GM12878 (cell line): ENCODE data around the gene RPL10. TPM values are rescaled to one million over a fixed set of nuclear protein-coding genes. Genes with fewer than 3 reads are reported as not detected.
A peak's percentile ranks its signal among the peaks of the same experiment; 100 is the strongest.

Experiments used
- ATAC-seq: fragments of 200-7000 bp; cut with Tn5 transposase; 3 replicates; pipeline ENCODE4 v1.9.1; 2020; ENCODE audit warnings: mild to moderate bottlenecking, moderate library complexity
- BruUV-seq: library from RNA; stranded (reverse); fragments of 400-500 nt; replicated peaks from 2 replicates; lab custom pipeline; 2021; lab: Mats Ljungman, UMichigan
- CTCF ChIA-PET: fragments of 300-600 bp; sonication (Branson Sonifier 250); formaldehyde crosslinking; extraction: SDS; loops from one replicate; lab custom pipeline; 2021; ENCODE audit warnings: inconsistent platforms; lab: Yijun Ruan, JAX
- POLR2A ChIA-PET: fragments of 350-600 bp; formaldehyde crosslinking; extraction: SDS; loops from one replicate; lab custom pipeline; 2021; ENCODE audit warnings: inconsistent platforms; lab: Charles Lee
- RAD21 ChIA-PET: fragments of 300-600 bp; sonication (Branson Sonifier 250); formaldehyde crosslinking; loops from one replicate; lab custom pipeline; 2023; ENCODE audit warnings: antibody characterized with exemption; ENCODE audit not compliant: unreplicated experiment; lab: Charles Lee
- SMC1A ChIA-PET: fragments of 300-600 bp; sonication (Branson Sonifier 250); formaldehyde crosslinking; loops from one replicate; lab custom pipeline; 2023; ENCODE audit not compliant: unreplicated experiment, uncharacterized antibody; lab: Charles Lee
- DNase-seq: peaks from one replicate; pipeline ENCODE4 v3.0.0-alpha.2; 2011; ENCODE audit warnings: low read depth, low spot score
- FAIRE-seq: peaks from 3 replicates; lab custom pipeline; 2011; peaks lifted over from hg19 to GRCh38; lab: Jason Lieb, UNC
- H2AFZ ChIP-seq: 2 replicates; pipeline ENCODE4 v1.6.0; 2011; ENCODE audit warnings: low read depth, low read length, control low read depth; ENCODE audit not compliant: control insufficient read depth
- H3K27ac ChIP-seq: 2 replicates; pipeline ENCODE4 v1.5.1; 2011; ENCODE audit warnings: control low read depth; ENCODE audit not compliant: control insufficient read depth, insufficient read depth
- H3K27me3 ChIP-seq, 2 experiments: replicated peaks in 1 of 2; 2 replicates each; pipeline versions ENCODE4 v1.6.0 to v1.6.1; 2011; ENCODE audit warnings: low read length in 1 of 2; ENCODE audit not compliant: control insufficient read depth in 2 of 2, insufficient read depth in 2 of 2
- H3K36me3 ChIP-seq, 2 experiments: 2 replicates each; pipeline ENCODE4 v1.5.1; 2011; ENCODE audit warnings: low read length in 1 of 2; ENCODE audit not compliant: control insufficient read depth in 2 of 2, insufficient read depth in 2 of 2
- H3K4me1 ChIP-seq: 2 replicates; pipeline ENCODE4 v1.6.1; 2011; ENCODE audit warnings: mild to moderate bottlenecking, low read length, moderate library complexity, mixed read lengths; ENCODE audit not compliant: control insufficient read depth, insufficient read depth
- H3K4me2 ChIP-seq: 2 replicates; pipeline ENCODE4 v1.6.0; 2011; ENCODE audit warnings: control low read depth; ENCODE audit not compliant: control insufficient read depth, insufficient read depth
- H3K4me3 ChIP-seq: fragments of 200-600 bp; sonication (generic); 2 replicates; pipeline ENCODE4 v1.5.1; 2016
- H3K79me2 ChIP-seq: 2 replicates; pipeline ENCODE4 v1.6.0; 2011; ENCODE audit warnings: low read length; ENCODE audit not compliant: control insufficient read depth, insufficient read depth
- H3K9ac ChIP-seq: 2 replicates; pipeline ENCODE4 v1.8.0; 2011; ENCODE audit warnings: low read length, control low read depth, mixed read lengths; ENCODE audit not compliant: control insufficient read depth, insufficient read depth
- H3K9me3 ChIP-seq: replicated peaks from 3 replicates; pipeline ENCODE4 v1.5.1; 2011; ENCODE audit warnings: mild to moderate bottlenecking, low read length; ENCODE audit not compliant: control insufficient read depth, insufficient read depth
- H4K20me1 ChIP-seq: 2 replicates; pipeline ENCODE4 v1.6.0; 2011; ENCODE audit not compliant: control insufficient read depth, insufficient read depth
- CEBPB ChIP-seq, 2 experiments: fragments of 150-350 bp in 1 of 2; IDR thresholded peaks; 2 replicates each; pipeline ENCODE4 v1.6.1; 2012 to 2014; ENCODE audit warnings: low read depth in 2 of 2, low read length in 2 of 2, borderline replicate concordance in 1 of 2, inconsistent platforms in 1 of 2
- CREB1 ChIP-seq: IDR thresholded peaks from 2 replicates; pipeline ENCODE4 v1.6.1; 2012; ENCODE audit warnings: low read depth, mild to moderate bottlenecking, inconsistent platforms
- MXI1 ChIP-seq: fragments of 150-350 bp; IDR thresholded peaks from 2 replicates; pipeline ENCODE4 v1.6.1; 2011; ENCODE audit warnings: low read depth, mild to moderate bottlenecking, inconsistent platforms, low read length, improper control_type of control experiment
- POLR2A ChIP-seq: IDR thresholded peaks from 2 replicates; pipeline ENCODE4 v1.6.1; 2011; ENCODE audit warnings: low read depth, mild to moderate bottlenecking, low read length
- POLR2AphosphoS5 ChIP-seq: IDR thresholded peaks from 2 replicates; pipeline ENCODE4 v1.6.1; 2011; ENCODE audit warnings: mild to moderate bottlenecking, low read length, inconsistent platforms
- RBBP5 ChIP-seq: fragments of 200-600 bp; sonication (generic); conservative IDR thresholded peaks from 2 replicates; pipeline ENCODE4 v1.6.1; 2016
- TCF3 ChIP-seq: IDR thresholded peaks from 2 replicates; pipeline ENCODE4 v1.6.1; 2012; ENCODE audit warnings: low read depth, mild to moderate bottlenecking, low read length, borderline replicate concordance; ENCODE audit not compliant: insufficient read depth
- YY1 ChIP-seq: IDR thresholded peaks from 2 replicates; pipeline ENCODE4 v1.6.1; 2011; ENCODE audit warnings: low read depth, mild to moderate bottlenecking, low read length
- WGBS: methylation state at CpG from one replicate; pipeline ENCODE4 v1.1.6; 2016; ENCODE audit warnings: low lambda C conversion rate; ENCODE audit not compliant: insufficient replicate concordance, insufficient coverage; ENCODE audit errors: missing lambda C conversion rate; 5-methylcytosine and 5-hydroxymethylcytosine counted together
- in situ Hi-C: fragments of 300-500 bp; cut with MboI; formaldehyde crosslinking; loops from 9 replicates; pipeline ENCODE4 v1.14.3; 2018; ENCODE audit warnings: mixed read lengths
- intact Hi-C: fragments of 100-400 bp; cut with micrococcal nuclease; formaldehyde crosslinking; loops from one replicate; pipeline ENCODE4 v1.14.2; 2022; ENCODE audit not compliant: unreplicated experiment
- polyA plus RNA-seq, 11 experiments: library from polyadenylated mRNA; depleted of rRNA in 4 of 11; unstranded in 6 of 11; stranded (reverse) in 5 of 11; fragments of >200 nt; fragmentation: Nextera tagmentation in 4 of 11; fragmentation: Illumina TruSeq in 1 of 11; extraction: Ambion mirVana in 4 of 11; extraction: Trizol in 1 of 11; gene quantifications; 1 replicate in 1 of 11; 2 replicates in 10 of 11; pipeline versions ENCODE4 v1.2.1 to v1.2.3, GENCODE V29; 2011 to 2016; ENCODE audit warnings: inconsistent platforms in 2 of 11, missing spikeins in 2 of 11, low read depth in 1 of 11
- total RNA-seq, 4 experiments: library from RNA; depleted of rRNA in 3 of 4; stranded (reverse); fragments of >200 nt in 3 of 4; fragmentation: Illumina TruSeq in 1 of 4; extraction: Trizol in 1 of 4; gene quantifications; 2 replicates each; pipeline versions ENCODE4 v1.2.1 to v1.2.3, GENCODE V29; 2013 to 2021
- TF ChIP-seq, protein P1 (sequence below): fragments of 450-650 bp; IDR thresholded peaks from 2 replicates; pipeline ENCODE4 v1.6.1; 2016; ENCODE audit warnings: mild to moderate bottlenecking

RPL10 gene
- total and polyA plus RNA-seq, 10 of the 15 experiments (the other 5 are each of a cell fraction or from before 2014, with no cell fraction given): 1,938 to 7,222 (median 4,494) TPM

DNA sequence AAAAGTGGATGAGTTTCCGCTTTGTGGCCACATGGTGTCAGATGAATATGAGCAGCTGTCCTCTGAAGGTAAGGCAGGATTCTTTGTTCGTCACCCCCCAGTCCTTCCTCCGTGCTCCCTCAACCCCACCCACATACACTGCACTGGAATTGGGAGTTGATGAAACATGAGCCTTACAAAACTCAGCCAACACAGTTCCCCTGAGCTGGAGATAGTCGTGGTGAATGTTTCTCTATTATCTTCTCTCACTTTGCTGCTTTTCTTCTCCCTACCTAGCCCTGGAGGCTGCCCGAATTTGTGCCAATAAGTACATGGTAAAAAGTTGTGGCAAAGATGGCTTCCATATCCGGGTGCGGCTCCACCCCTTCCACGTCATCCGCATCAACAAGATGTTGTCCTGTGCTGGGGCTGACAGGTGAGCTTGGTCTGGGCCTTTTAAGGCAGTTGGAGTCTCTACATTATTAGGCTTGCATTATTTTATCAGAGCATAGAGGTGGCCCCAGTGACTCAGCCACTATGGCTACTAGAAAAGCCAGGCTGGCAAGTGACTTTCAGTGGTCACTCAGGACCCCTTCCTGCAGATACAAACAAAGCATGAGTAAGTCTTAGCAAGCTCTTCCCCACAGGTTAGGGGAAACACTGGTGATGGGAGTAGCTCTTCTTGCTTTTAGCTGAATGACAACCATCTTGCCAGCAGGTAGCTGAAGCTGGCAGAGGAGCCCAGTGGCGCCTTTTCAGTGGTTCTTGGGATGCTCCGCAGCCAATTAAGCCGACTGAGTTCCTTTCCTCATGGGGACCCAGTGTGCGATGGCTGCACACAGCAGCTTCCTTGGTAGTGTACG, 1.6 kb downstream of the RPL10 start:
- H3K4me3 ChIP-seq: peak overlapping the region; percentile 73
- no peak for FAIRE-seq
- ChIA-PET RAD21 (interaction anchor here (1.1 to 1.9 kb wide), 2 partner anchors 13 to 26 kb away, joined by 4 to 5 read pairs; no protein-coding TSS in a partner anchor), SMC1A (interaction anchor here (0.7 to 2.5 kb wide), 2 partner anchors 12 to 127 kb away, joined by 4 to 7 read pairs; no protein-coding TSS in a partner anchor), CTCF (interaction anchor here (1.2 to 3.0 kb wide), 6 partner anchors 11 to 134 kb away, joined by 5 to 23 read pairs (median 10); partner anchors contain the start of genes FLNA and TAFAZZIN)
- peaks cover 10 to 12% of the 10 kb centered on the region in 2 experiments for H3K36me3 ChIP-seq
- peak overlapping the region; percentile 99 for H3K9ac ChIP-seq
- 0 out of 2 replicates have a peak, but pooled peaks have one; percentile 28 for TF ChIP-seq CREB1
- TF ChIP-seq POLR2AphosphoS5: peak; percentile 66
- TF ChIP-seq TCF3: 0 out of 2 replicates have a peak, but pooled peaks have one; percentile 2
- no peak for TF ChIP-seq CEBPB (IDR thresholded peaks at IDR 0.05; ENCODE audit: borderline replicate concordance in 1 of 2, low read depth in 2 of 2, low read length in 2 of 2)
- no peak for TF ChIP-seq RBBP5
- peak; percentile 58; the same call in 1 of the 2 replicates for TF ChIP-seq YY1
- peak; percentile 48 for TF ChIP-seq POLR2A
- TF ChIP-seq, protein P1, sequence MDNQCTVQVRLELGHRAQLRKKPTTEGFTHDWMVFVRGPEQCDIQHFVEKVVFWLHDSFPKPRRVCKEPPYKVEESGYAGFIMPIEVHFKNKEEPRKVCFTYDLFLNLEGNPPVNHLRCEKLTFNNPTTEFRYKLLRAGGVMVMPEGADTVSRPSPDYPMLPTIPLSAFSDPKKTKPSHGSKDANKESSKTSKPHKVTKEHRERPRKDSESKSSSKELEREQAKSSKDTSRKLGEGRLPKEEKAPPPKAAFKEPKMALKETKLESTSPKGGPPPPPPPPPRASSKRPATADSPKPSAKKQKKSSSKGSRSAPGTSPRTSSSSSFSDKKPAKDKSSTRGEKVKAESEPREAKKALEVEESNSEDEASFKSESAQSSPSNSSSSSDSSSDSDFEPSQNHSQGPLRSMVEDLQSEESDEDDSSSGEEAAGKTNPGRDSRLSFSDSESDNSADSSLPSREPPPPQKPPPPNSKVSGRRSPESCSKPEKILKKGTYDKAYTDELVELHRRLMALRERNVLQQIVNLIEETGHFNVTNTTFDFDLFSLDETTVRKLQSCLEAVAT: no peak
- no peak for TF ChIP-seq MXI1
- TF ChIP-seq, all 136 proteins: peak for 5
- in situ Hi-C loops (no loop called here), intact Hi-C loops (loop anchor here (5.0 kb wide), 1 partner anchor 38 kb away; the partner anchor contains the start of gene GDI1)
- Histone ChIP-seq H3K9me3 (no peaks in the 10 kb centered on the region; the same call in 2 of the 3 replicates), H2AFZ (no peak overlapping the region), H3K27ac (peak overlapping the region; percentile 97), H3K4me1 (peaks cover 3% of the 10 kb centered on the region; the same call in 1 of the 2 replicates), H4K20me1 (peaks cover 5% of the 10 kb centered on the region; the same call in 1 of the 2 replicates), H3K4me2 (peak overlapping the region; percentile 82), H3K79me2 (peaks cover 29% of the 10 kb centered on the region), H3K27me3 (no peaks in the 10 kb centered on the region)
- WGBS: 28% methylated on average over 14 of the region's 14 CpGs
- DNase-seq: no peak
- BruUV-seq: no TSS peak
- POLR2A ChIA-PET: interaction anchor here (0.6 to 3.8 kb wide), 5 partner anchors 12 to 119 kb away, joined by 3 to 22 read pairs (median 6); partner anchors contain the start of genes ATP6AP1, FAM3A and TAFAZZIN
- no peak for ATAC-seq
